Right lobe of liver (tissue), 6 donors: ENCODE results near the gene ZNF222. TPM values are rescaled to one million over a fixed set of nuclear protein-coding genes. Genes with fewer than 3 reads are reported as not detected.

ENCODE experiments used
- ATAC-seq, 4 donors: fragments of 200-7000 bp; cut with Tn5 transposase; one replicate each; pipeline ENCODE4 v1.9.1; 2020; ENCODE audit warnings: mild to moderate bottlenecking in 4 of 4, moderate library complexity in 4 of 4
- DNase-seq, 3 donors: peaks; one replicate each; pipeline ENCODE4 v3.0.0-alpha.2; 2020
- H3K27ac ChIP-seq, 3 donors: fragments of 200-600 bp; one replicate each; pipeline ENCODE4 v1.8.0; 2022
- H3K27me3 ChIP-seq, 2 donors: fragments of 200-600 bp; one replicate each; pipeline ENCODE4 v1.8.0; 2022
- H3K36me3 ChIP-seq, 4 donors: fragments of 200-600 bp; sonication (generic) in 1 of 4; one replicate each; pipeline versions ENCODE4 v1.5.1 to v1.8.0; 2017 to 2022; ENCODE audit warnings: control low read depth in 1 of 4
- H3K4me1 ChIP-seq, 4 donors: fragments of 200-600 bp; sonication (generic) in 1 of 4; one replicate each; pipeline versions ENCODE4 v1.5.1 to v1.8.0; 2017 to 2022; ENCODE audit warnings: control low read depth in 1 of 4
- H3K4me3 ChIP-seq, 3 donors: fragments of 200-600 bp; one replicate each; pipeline ENCODE4 v1.8.0; 2022
- H3K9me3 ChIP-seq, 4 donors: fragments of 200-600 bp; sonication (generic) in 1 of 4; one replicate each; pipeline versions ENCODE4 v1.5.1 to v1.8.0; 2017 to 2022; ENCODE audit warnings: control low read depth in 1 of 4
- CTCF ChIP-seq, 4 donors: fragments of 200-600 bp in 3 of 4; fragments of 450-650 bp in 1 of 4; IDR thresholded peaks; one replicate each; pipeline versions ENCODE4 v1.5.1 to v1.8.0; 2016 to 2022; ENCODE audit warnings: antibody characterized with exemption in 4 of 4, mild to moderate bottlenecking in 2 of 4
- POLR2A ChIP-seq: fragments of 450-650 bp; IDR thresholded peaks from one replicate; pipeline ENCODE4 v1.6.1; 2017; ENCODE audit warnings: antibody characterized with exemption, mild to moderate bottlenecking
- whole genome bisulfite sequencing: methylation state at CpG from one replicate; pipeline ENCODE4 v1.1.6; 2018; ENCODE audit warnings: low coverage, low lambda C conversion rate; ENCODE audit not compliant: insufficient coverage; ENCODE audit errors: missing lambda C conversion rate; 5-methylcytosine and 5-hydroxymethylcytosine counted together
- intact Hi-C, 2 donors: fragments of 100-400 bp; cut with DNase I; formaldehyde crosslinking; loops; one replicate each; pipeline versions ENCODE4 v1.11.2 to v1.14.1; 2022
- total RNA-seq, 6 experiments: library from RNA; depleted of rRNA in 2 of 6; stranded (reverse); fragments of >200 nt in 2 of 6; fragmentation: NEBNext Ultra II Directional in 3 of 6; extraction: Animal tissue kit (Norgen Biotek cat#: 25700) in 3 of 6; gene quantifications; one replicate each; pipeline versions ENCODE4 v1.1.0 to v1.2.4, GENCODE V29; 2016 to 2023
- donor health status: DM: no; HTN: yes; CAD: no.
- donor health status: DM: no; HTN: no; CAD: no.
- donor health status: DM: no; HTN: no; CAD: no.
- donor health status: DM: no; HTN: yes; CAD: no.
- donor health status: DM: no; HTN: yes; CAD: no.

The ZNF222 gene
- total RNA-seq, 6 experiments from 2014 or later = 0.87 to 1.8 (median 1.2) TPM

- 25% methylated on average over 2 of the region's 2 CpGs for WGBS
- H3K36me3 ChIP-seq = no peaks in the 10 kb centered on the region
- no peak overlapping the region for H3K4me3 ChIP-seq
- no peak overlapping the region for H3K27ac ChIP-seq
- TF ChIP-seq POLR2A = no peak
- TF ChIP-seq CTCF (IDR thresholded peaks at IDR 0.05) = no peak
- no peaks in the 10 kb centered on the region for H3K4me1 ChIP-seq
- DNase-seq (no peak), ATAC-seq (no peak)
- intact Hi-C loops = no loop called here
- no peaks in the 10 kb centered on the region for H3K27me3 ChIP-seq
- H3K9me3 ChIP-seq = peaks cover 0 to 3% (median 0%) of the 10 kb centered on the region in 4 donors
Measured at GRCh38 chr19:44019498-44019897, 5.7 kb upstream of the ZNF222 start.

- intact Hi-C loops = no loop called here
- Histone ChIP-seq H3K27me3 (no peaks in the 10 kb centered on the region), H3K36me3 (no peaks in the 10 kb centered on the region), H3K4me1 (no peaks in the 10 kb centered on the region), H3K4me3 (no peak overlapping the region), H3K9me3 (no peaks in the 10 kb centered on the region), H3K27ac (no peak overlapping the region)
- DNase-seq (no peak), ATAC-seq (no peak)
- TF ChIP-seq CTCF (IDR thresholded peaks at IDR 0.05) (no peak), POLR2A (no peak)
Measured at GRCh38 chr19:44021221-44021620, 4.0 kb upstream of the ZNF222 start.

- DNase-seq (no peak), ATAC-seq (no peak)
- Histone ChIP-seq H3K4me1 (no peaks in the 10 kb centered on the region), H3K9me3 (peaks cover 0 to 7% (median 0%) of the 10 kb centered on the region in 4 donors), H3K36me3 (peaks cover 0 to 16% (median 6%) of the 10 kb centered on the region in 4 donors), H3K4me3 (peak overlapping the region; percentile 68 to 86 (median 72)), H3K27me3 (no peaks in the 10 kb centered on the region), H3K27ac (peak overlapping the region in 1 of 3 donors; percentile 43)
- TF ChIP-seq CTCF (IDR thresholded peaks at IDR 0.05) (no peak), POLR2A (no peak)
- WGBS = 37% methylated on average over 4 of the region's 4 CpGs
- intact Hi-C loops = no loop called here
Measured at GRCh38 chr19:44024900-44025216, 321 bp upstream of the ZNF222 start.

- Histone ChIP-seq H3K4me1 (no peaks in the 10 kb centered on the region), H3K4me3 (no peak overlapping the region), H3K9me3 (peaks cover 0 to 19% (median 7%) of the 10 kb centered on the region in 4 donors), H3K27ac (no peak overlapping the region), H3K27me3 (no peaks in the 10 kb centered on the region), H3K36me3 (peaks cover 0 to 28% (median 11%) of the 10 kb centered on the region in 4 donors)
- no peak for ATAC-seq
- TF ChIP-seq CTCF (IDR thresholded peaks at IDR 0.05) (no peak), POLR2A (no peak)
- 98% methylated on average over 5 of the region's 6 CpGs for WGBS
- intact Hi-C loops = no loop called here
- no peak for DNase-seq
Measured at GRCh38 chr19:44026622-44027021, 1.4 kb downstream of the ZNF222 start.

GRCh38 chr19:44032001-44032610 is 6.9 kb downstream of the ZNF222 start:
- peaks cover 0 to 35% (median 16%) of the 10 kb centered on the region in 4 donors for H3K36me3 ChIP-seq
- intact Hi-C loops = no loop called here
- no peaks in the 10 kb centered on the region for H3K4me1 ChIP-seq
- DNase-seq = no peak
- no peaks in the 10 kb centered on the region for H3K27me3 ChIP-seq
- TF ChIP-seq POLR2A (no peak), CTCF (IDR thresholded peaks at IDR 0.05) (no peak)
- 67% methylated on average over 1 of the region's 1 CpG for WGBS
- no peak overlapping the region for H3K4me3 ChIP-seq
- peaks cover 0 to 54% (median 20%) of the 10 kb centered on the region in 4 donors for H3K9me3 ChIP-seq
- no peak overlapping the region for H3K27ac ChIP-seq
- ATAC-seq = no peak
